Kidney (tissue), 14 donors: ENCODE data around the gene VPS35L. TPM values are rescaled to one million over a fixed set of nuclear protein-coding genes. Genes with fewer than 3 reads are reported as not detected.
A peak's percentile ranks its signal among the peaks of the same experiment; 100 is the strongest.

ENCODE experiments used
- DNase-seq, 5 donors: peaks; one replicate each; pipeline ENCODE4 v3.0.0-alpha.2; 2013 to 2020
- FAIRE-seq: peaks from 2 replicates; lab custom pipeline; 2012; peaks lifted over from hg19 to GRCh38; lab: Jason Lieb, UNC
- H3K27ac ChIP-seq, 2 donors: one replicate each; pipeline ENCODE4 v1.7.0; 2013; ENCODE audit warnings: low read depth in 2 of 2, low read length in 2 of 2, inconsistent platforms in 1 of 2
- H3K27me3 ChIP-seq: one replicate; pipeline ENCODE4 v1.7.1; 2013; ENCODE audit warnings: low read length, inconsistent platforms; ENCODE audit not compliant: control insufficient read depth, insufficient read depth
- H3K36me3 ChIP-seq, 3 donors: one replicate each; pipeline versions ENCODE4 v1.7.0 to v1.7.1; 2013; ENCODE audit warnings: low read length in 3 of 3, control low read depth in 1 of 3, inconsistent platforms in 1 of 3; ENCODE audit not compliant: insufficient read depth in 3 of 3, control insufficient read depth in 2 of 3
- H3K4me1 ChIP-seq, 3 donors: one replicate each; pipeline versions ENCODE4 v1.7.0 to v1.7.1; 2013; ENCODE audit warnings: low read length in 3 of 3, inconsistent platforms in 1 of 3, low read depth in 1 of 3; ENCODE audit not compliant: control insufficient read depth in 2 of 3, insufficient read depth in 2 of 3
- H3K4me3 ChIP-seq, 3 donors: one replicate each; pipeline versions ENCODE4 v1.7.0 to v1.8.1; 2013; ENCODE audit warnings: low read length in 3 of 3, control low read depth in 1 of 3, inconsistent platforms in 1 of 3
- H3K9ac ChIP-seq, 3 donors: one replicate each; pipeline versions ENCODE4 v1.7.0 to v1.7.1; 2013; ENCODE audit warnings: low read length in 3 of 3, control low read depth in 1 of 3, inconsistent platforms in 1 of 3
- H3K9me3 ChIP-seq, 3 donors: one replicate each; pipeline versions ENCODE4 v1.7.0 to v1.7.1; 2013; ENCODE audit warnings: low read length in 3 of 3, control low read depth in 1 of 3, inconsistent platforms in 1 of 3; ENCODE audit not compliant: control insufficient read depth in 2 of 3, insufficient read depth in 1 of 3
- intact Hi-C: fragments of 100-400 bp; cut with DNase I; formaldehyde crosslinking; loops from one replicate; pipeline ENCODE4 v1.11.1; 2022
- polyA plus RNA-seq: library from polyadenylated mRNA; stranded (reverse); fragments of 350-450 nt; fragmentation: Illumina TruSeq; extraction: RNeasy Lipid Tissue Mini Kit (QIAGEN cat#74804); gene quantifications from one replicate; pipeline ENCODE4 v1.2.3, GENCODE V29; 2014; ENCODE audit warnings: low read depth, low replicate concordance; ENCODE audit not compliant: insufficient read depth
- total RNA-seq: library from RNA; stranded (reverse); fragmentation: NEBNext Ultra II Directional; extraction: Animal tissue kit (Norgen Biotek cat#: 25700); gene quantifications from one replicate; pipeline ENCODE4 v1.2.1, GENCODE V29; 2021
- TF ChIP-seq, protein P1 (sequence below): IDR thresholded peaks from 3 replicates; pipeline ENCODE4 v1.5.1; 2012; ENCODE audit warnings: mild to moderate bottlenecking, moderate library complexity, borderline replicate concordance; ENCODE audit not compliant: insufficient read depth; ENCODE audit errors: extremely low read depth
- donor health status: control.
- donor health status: control.
- donor health status: control.
- donor health status: control.
- donor health status: control.
- donor health status: DM: yes; HTN: yes; CAD: no.
- donor health status: Normal renal cell carcinoma (clear cell type).

The VPS35L gene
- total and polyA plus RNA-seq, 2 donors from 2014 or later: 42.4 to 63.5 TPM

DNA sequence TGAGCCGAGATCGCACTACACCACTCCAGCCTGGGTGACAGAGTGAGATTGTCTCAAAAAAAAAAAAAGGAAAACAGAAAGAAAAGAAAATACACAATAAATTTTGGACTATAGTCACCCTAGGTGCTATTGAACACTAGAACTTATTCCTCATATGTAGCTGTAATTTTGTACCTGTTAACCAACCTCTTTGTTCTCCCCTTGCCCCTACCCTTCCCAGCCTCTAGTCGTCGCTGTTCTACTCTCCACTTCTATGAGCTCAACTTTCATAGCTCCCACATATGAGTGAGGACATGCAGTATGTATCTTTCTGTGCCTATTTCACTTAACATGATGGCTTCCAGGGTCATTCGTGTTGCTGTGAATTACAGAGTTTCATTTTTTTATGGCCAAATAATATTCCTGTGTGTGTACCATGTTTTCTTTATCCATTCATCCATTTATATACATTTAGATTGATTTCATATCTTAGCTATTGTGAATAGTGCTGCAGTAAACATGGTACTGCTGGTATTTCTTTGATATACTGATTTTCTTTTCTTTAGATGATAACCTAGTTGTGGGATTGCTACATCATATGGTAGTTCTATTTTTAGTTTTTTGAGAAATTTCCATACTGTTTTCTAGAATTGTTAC lies 28.3 kb downstream of the VPS35L start:
- peak in 3 of 5 donors; percentile 16 to 64 (median 53) for DNase-seq
- H3K4me1 ChIP-seq: no peaks in the 10 kb centered on the region
- H3K27ac ChIP-seq: no peak overlapping the region
- no peaks in the 10 kb centered on the region for H3K27me3 ChIP-seq
- intact Hi-C loops: no loop called here
- no peak overlapping the region for H3K9ac ChIP-seq
- H3K4me3 ChIP-seq: no peak overlapping the region
- no peaks in the 10 kb centered on the region for H3K9me3 ChIP-seq
- no peak for FAIRE-seq
- TF ChIP-seq, protein P1, sequence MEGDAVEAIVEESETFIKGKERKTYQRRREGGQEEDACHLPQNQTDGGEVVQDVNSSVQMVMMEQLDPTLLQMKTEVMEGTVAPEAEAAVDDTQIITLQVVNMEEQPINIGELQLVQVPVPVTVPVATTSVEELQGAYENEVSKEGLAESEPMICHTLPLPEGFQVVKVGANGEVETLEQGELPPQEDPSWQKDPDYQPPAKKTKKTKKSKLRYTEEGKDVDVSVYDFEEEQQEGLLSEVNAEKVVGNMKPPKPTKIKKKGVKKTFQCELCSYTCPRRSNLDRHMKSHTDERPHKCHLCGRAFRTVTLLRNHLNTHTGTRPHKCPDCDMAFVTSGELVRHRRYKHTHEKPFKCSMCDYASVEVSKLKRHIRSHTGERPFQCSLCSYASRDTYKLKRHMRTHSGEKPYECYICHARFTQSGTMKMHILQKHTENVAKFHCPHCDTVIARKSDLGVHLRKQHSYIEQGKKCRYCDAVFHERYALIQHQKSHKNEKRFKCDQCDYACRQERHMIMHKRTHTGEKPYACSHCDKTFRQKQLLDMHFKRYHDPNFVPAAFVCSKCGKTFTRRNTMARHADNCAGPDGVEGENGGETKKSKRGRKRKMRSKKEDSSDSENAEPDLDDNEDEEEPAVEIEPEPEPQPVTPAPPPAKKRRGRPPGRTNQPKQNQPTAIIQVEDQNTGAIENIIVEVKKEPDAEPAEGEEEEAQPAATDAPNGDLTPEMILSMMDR: peak; percentile 38
- peaks cover 8 to 33% (median 24%) of the 10 kb centered on the region in 3 donors for H3K36me3 ChIP-seq

GRCh38 chr16:19588661-19589060 lies 33.2 kb downstream of the VPS35L start:
- Histone ChIP-seq H3K9me3 (no peaks in the 10 kb centered on the region), H3K36me3 (peaks cover 2 to 12% (median 10%) of the 10 kb centered on the region in 3 donors), H3K9ac (no peak overlapping the region), H3K4me3 (no peak overlapping the region), H3K27me3 (no peaks in the 10 kb centered on the region), H3K27ac (no peak overlapping the region), H3K4me1 (no peaks in the 10 kb centered on the region)
- intact Hi-C loops: no loop called here
- DNase-seq (no peak), FAIRE-seq (no peak)
- TF ChIP-seq, protein P1: no peak

GRCh38 chr16:19589106-19589505 lies 33.6 kb downstream of the VPS35L start:
- H3K36me3 ChIP-seq: peaks cover 2 to 15% (median 10%) of the 10 kb centered on the region in 3 donors
- no peak overlapping the region for H3K27ac ChIP-seq
- DNase-seq: no peak
- no peak overlapping the region for H3K4me3 ChIP-seq
- no peaks in the 10 kb centered on the region for H3K9me3 ChIP-seq
- intact Hi-C loops: no loop called here
- H3K4me1 ChIP-seq: no peaks in the 10 kb centered on the region
- TF ChIP-seq, protein P1: no peak
- no peaks in the 10 kb centered on the region for H3K27me3 ChIP-seq
- FAIRE-seq: no peak
- H3K9ac ChIP-seq: no peak overlapping the region
